ENCODE results near the gene GNAI3.

GRCh38 chr1:109569323-109569722 is 20.9 kb downstream of the GNAI3 start:
- TF ChIP-seq ZNF555 (tag by site-specific recombination; conservative IDR thresholded peaks at IDR 0.05) (no peak), ZNF362 (tag by site-specific recombination; IDR thresholded peaks at IDR 0.05) (no peak), ZNF10 (tag by site-specific recombination; IDR thresholded peaks at IDR 0.05) (no peak), REST (tag by site-specific recombination; IDR thresholded peaks at IDR 0.05) (no peak), CTCF (tag by site-specific recombination; IDR thresholded peaks at IDR 0.05) (no peak), ZNF398 (tag by site-specific recombination; IDR thresholded peaks at IDR 0.05) (no peak), ZNF146 (tag by site-specific recombination; IDR thresholded peaks at IDR 0.05) (no peak), ZNF426 (tag by site-specific recombination; IDR thresholded peaks at IDR 0.05) (no peak), KLF10 (tag by site-specific recombination; IDR thresholded peaks at IDR 0.05) (no peak), ZNF707 (tag by site-specific recombination; IDR thresholded peaks at IDR 0.05) (no peak), PBX3 (CRISPR knock-in tag; IDR thresholded peaks at IDR 0.05) (no peak), ZNF549 (tag by site-specific recombination; IDR thresholded peaks at IDR 0.05) (no peak)
